Psoas muscle (tissue), 8 donors: ENCODE data around the gene TBX18. TPM values are rescaled to one million over a fixed set of nuclear protein-coding genes. Genes with fewer than 3 reads are reported as not detected.

Experiments
- ATAC-seq, 4 donors: fragments of 200-7000 bp; cut with Tn5 transposase; one replicate each; pipeline ENCODE4 v1.9.1; 2020; ENCODE audit warnings: moderate library complexity in 3 of 4, mild to moderate bottlenecking in 2 of 4
- DNase-seq, 2 donors: peaks; one replicate each; pipeline ENCODE4 v3.0.0-alpha.2; 2020
- H3K27ac ChIP-seq: fragments of 200-600 bp; one replicate; pipeline ENCODE4 v1.8.0; 2022
- H3K27me3 ChIP-seq, 3 donors: fragments of 200-600 bp in 1 of 3; one replicate each; pipeline versions ENCODE4 v1.6.1 to v1.8.0; 2013 to 2022; ENCODE audit warnings: low read length in 2 of 3, mild to moderate bottlenecking in 2 of 3, moderate library complexity in 1 of 3; ENCODE audit not compliant: insufficient read depth in 3 of 3
- H3K36me3 ChIP-seq, 2 donors: fragments of 200-600 bp in 1 of 2; one replicate each; pipeline versions ENCODE4 v1.6.1 to v1.8.0; 2013 to 2022; ENCODE audit warnings: low read depth in 1 of 2, mild to moderate bottlenecking in 1 of 2, moderate library complexity in 1 of 2; ENCODE audit not compliant: insufficient read depth in 1 of 2
- H3K4me1 ChIP-seq: fragments of 200-600 bp; one replicate; pipeline ENCODE4 v1.8.0; 2022
- H3K4me3 ChIP-seq: fragments of 200-600 bp; one replicate; pipeline ENCODE4 v1.8.0; 2022; ENCODE audit warnings: mild to moderate bottlenecking
- H3K9me3 ChIP-seq: fragments of 200-600 bp; one replicate; pipeline ENCODE4 v1.8.0; 2022
- CTCF ChIP-seq: fragments of 200-600 bp; IDR thresholded peaks from one replicate; pipeline ENCODE4 v1.8.0; 2022; ENCODE audit warnings: antibody characterized with exemption
- WGBS, 3 donors: extraction: QIAGEN DNeasy Blood & Tissue Kit; methylation state at CpG; one replicate each; pipeline versions ENCODE4 v1.1.6 to v1.1.7; 2013; 5-methylcytosine and 5-hydroxymethylcytosine counted together
- intact Hi-C, 2 donors: fragments of 100-400 bp; cut with DNase I; formaldehyde crosslinking; loops; one replicate each; pipeline versions ENCODE4 v1.11.0 to v1.14.2; 2022
- polyA plus RNA-seq, 3 donors: library from polyadenylated mRNA; stranded (reverse); fragments of 200-250 nt; gene quantifications; one replicate each; pipeline ENCODE4 v1.2.3, GENCODE V29; 2013
- total RNA-seq, 4 donors: library from RNA; stranded (reverse); fragmentation: NEBNext Ultra II Directional in 2 of 4; extraction: Animal tissue kit (Norgen Biotek cat#: 25700) in 2 of 4; gene quantifications; one replicate each; pipeline versions ENCODE4 v1.2.1 to v1.2.4, GENCODE V29; 2021 to 2023
- donor health status: healthy with polysubstance abuse.
- donor health status: DM: no; HTN: no; CAD: no; lungs with moderate emphysema.
- donor health status: Bipolar disorder and iron deficiency.
- donor health status: healthy.
- donor health status: DM: yes; HTN: yes; CAD: no.
- donor health status: DM: no; HTN: no; CAD: no.
- donor health status: DM: no; HTN: no; CAD: no.
- donor health status: DM: yes; HTN: yes; CAD: no.

The TBX18 gene
- total and polyA plus RNA-seq, 7 donors: 0.24 to 1.0 (median 0.55) TPM

DNA sequence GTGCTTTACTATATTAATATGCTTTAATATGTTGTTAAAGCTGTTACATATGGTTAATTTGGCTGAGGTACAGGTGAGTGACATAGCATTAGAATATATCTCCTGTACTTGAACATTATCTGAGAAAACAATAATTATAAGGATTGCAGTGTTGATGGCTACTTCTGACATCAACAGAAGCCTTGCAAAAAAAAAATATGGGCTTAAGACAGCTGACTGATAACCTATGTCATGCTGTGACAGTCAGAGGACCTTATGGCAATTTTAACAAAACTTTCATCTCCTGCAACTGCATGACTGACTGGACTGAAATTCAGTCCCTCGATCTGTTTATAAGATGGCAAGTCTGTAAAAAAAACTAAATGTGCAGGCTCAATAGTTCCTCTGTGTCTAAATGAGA, 27.5 kb upstream of the TBX18 start:
- Histone ChIP-seq H3K27me3 (no peaks in the 10 kb centered on the region), H3K9me3 (no peaks in the 10 kb centered on the region), H3K4me1 (no peaks in the 10 kb centered on the region), H3K36me3 (no peaks in the 10 kb centered on the region), H3K4me3 (no peak overlapping the region), H3K27ac (no peak overlapping the region)
- no peak for TF ChIP-seq CTCF
- DNase-seq: no peak
- intact Hi-C loops: no loop called here
- 86 to 93% (median 91%) methylated on average over 1 of the region's 1 CpG for WGBS, 3 donors
- no peak for ATAC-seq

DNA sequence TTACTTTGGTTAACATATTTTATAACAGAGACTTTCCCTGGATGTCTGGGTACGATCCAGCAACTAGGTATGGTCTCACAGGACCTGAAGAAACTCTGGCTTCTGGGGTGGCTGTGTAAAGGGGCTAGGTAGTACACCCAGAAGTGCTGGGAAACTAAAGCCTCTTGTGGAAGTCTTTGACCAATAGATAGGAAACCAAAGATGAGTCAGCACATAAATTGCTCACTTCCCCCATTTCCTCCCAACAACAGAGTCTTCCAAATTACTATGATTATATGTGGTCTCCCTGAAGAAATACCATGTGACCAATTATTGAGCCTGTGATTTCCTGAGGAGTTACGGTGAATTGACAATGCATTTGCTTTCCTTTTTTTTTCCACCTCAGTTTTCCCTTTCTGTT, 26.8 kb upstream of the TBX18 start:
- ATAC-seq (no peak), DNase-seq (no peak)
- WGBS, 3 donors: 51 to 56% (median 52%) methylated on average over 2 of the region's 2 CpGs
- no peaks in the 10 kb centered on the region for H3K4me1 ChIP-seq
- intact Hi-C loops: no loop called here
- no peaks in the 10 kb centered on the region for H3K9me3 ChIP-seq
- no peak overlapping the region for H3K4me3 ChIP-seq
- H3K36me3 ChIP-seq: no peaks in the 10 kb centered on the region
- no peak overlapping the region for H3K27ac ChIP-seq
- TF ChIP-seq CTCF: no peak
- H3K27me3 ChIP-seq: no peaks in the 10 kb centered on the region

- H3K9me3 ChIP-seq: no peaks in the 10 kb centered on the region
- H3K4me1 ChIP-seq: no peaks in the 10 kb centered on the region
- ATAC-seq (no peak), DNase-seq (no peak)
- no peaks in the 10 kb centered on the region for H3K27me3 ChIP-seq
- TF ChIP-seq CTCF: no peak
- no peak overlapping the region for H3K4me3 ChIP-seq
- H3K27ac ChIP-seq: no peak overlapping the region
- no peaks in the 10 kb centered on the region for H3K36me3 ChIP-seq
- intact Hi-C loops: no loop called here
Measured at GRCh38 chr6:84789170-84789569, 24.8 kb upstream of the TBX18 start.

DNA sequence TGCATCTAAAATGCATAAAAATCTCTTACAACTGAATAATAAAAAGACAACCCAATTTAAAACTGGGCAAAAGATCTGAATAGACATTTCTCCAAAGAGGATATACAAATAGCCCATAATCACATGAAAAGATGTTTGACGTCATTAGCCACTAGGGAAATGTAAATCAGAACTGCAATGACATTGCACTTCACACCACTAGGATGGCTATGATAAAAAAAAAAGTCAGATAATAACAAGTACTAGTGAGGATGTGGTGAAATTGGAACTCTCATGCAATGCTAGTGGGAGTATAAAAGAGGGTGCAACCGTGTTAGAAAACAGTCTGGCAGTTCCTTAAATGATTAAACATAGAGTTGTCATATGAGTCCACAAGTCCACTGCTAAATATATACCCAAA, 24.3 kb upstream of the TBX18 start:
- intact Hi-C loops: no loop called here
- no peak overlapping the region for H3K27ac ChIP-seq
- no peak for TF ChIP-seq CTCF
- no peaks in the 10 kb centered on the region for H3K4me1 ChIP-seq
- H3K4me3 ChIP-seq: no peak overlapping the region
- ATAC-seq (no peak), DNase-seq (no peak)
- WGBS, 3 donors: 66 to 69% (median 69%) methylated on average over 2 of the region's 2 CpGs
- H3K36me3 ChIP-seq: no peaks in the 10 kb centered on the region
- H3K9me3 ChIP-seq: no peaks in the 10 kb centered on the region
- no peaks in the 10 kb centered on the region for H3K27me3 ChIP-seq

- Histone ChIP-seq H3K9me3 (no peaks in the 10 kb centered on the region), H3K36me3 (no peaks in the 10 kb centered on the region)
- TF ChIP-seq CTCF: no peak
Measured at GRCh38 chr6:84785671-84786070, 21.3 kb upstream of the TBX18 start.

More at GRCh38 chr6:84785671-84786070, 21.3 kb upstream of the TBX18 start:
- no peak for DNase-seq
- no peak overlapping the region for H3K27ac ChIP-seq
- no peaks in the 10 kb centered on the region for H3K27me3 ChIP-seq
- no peak overlapping the region for H3K4me3 ChIP-seq
- no peak for ATAC-seq
- intact Hi-C loops: no loop called here
- 16 to 34% (median 32%) methylated on average over 1 of the region's 1 CpG for whole genome bisulfite sequencing, 3 donors
- H3K4me1 ChIP-seq: no peaks in the 10 kb centered on the region
